Sigmoid colon (tissue), 7 donors: ENCODE results near the gene STRAP. TPM values are rescaled to one million over a fixed set of nuclear protein-coding genes. Genes with fewer than 3 reads are reported as not detected.

Experiments used
- DNase-seq: peaks from one replicate; pipeline ENCODE4 v3.0.0-alpha.2; 2019
- H3K27ac ChIP-seq, 4 donors: fragments of 200-600 bp; sonication (generic); one replicate each; pipeline ENCODE4 v1.5.1; 2016 to 2019; ENCODE audit warnings: mild to moderate bottlenecking in 1 of 4
- H3K27me3 ChIP-seq, 3 donors: fragments of 200-600 bp; sonication (generic); one replicate each; pipeline ENCODE4 v1.5.1; 2019; ENCODE audit warnings: mild to moderate bottlenecking in 1 of 3
- H3K36me3 ChIP-seq, 4 donors: fragments of 200-600 bp; sonication (generic); one replicate each; pipeline ENCODE4 v1.5.1; 2016 to 2019
- H3K4me1 ChIP-seq, 4 donors: fragments of 200-600 bp; sonication (generic); one replicate each; pipeline ENCODE4 v1.5.1; 2017 to 2019
- H3K4me3 ChIP-seq, 4 donors: fragments of 200-600 bp; sonication (generic); one replicate each; pipeline ENCODE4 v1.5.1; 2017 to 2019; ENCODE audit warnings: mild to moderate bottlenecking in 2 of 4, moderate library complexity in 1 of 4
- H3K9me3 ChIP-seq, 4 donors: fragments of 200-600 bp in 3 of 4; sonication (generic) in 3 of 4; one replicate each; pipeline versions ENCODE4 v1.5.1 to v1.6.1; 2013 to 2019
- CTCF ChIP-seq, 4 experiments: fragments of 450-650 bp in 3 of 4; fragments of 200-600 bp in 1 of 4; IDR thresholded peaks; one replicate each; pipeline ENCODE4 v1.5.1; 2016 to 2019; ENCODE audit warnings: antibody characterized with exemption in 4 of 4, mild to moderate bottlenecking in 3 of 4, moderate library complexity in 2 of 4
- EP300 ChIP-seq, 4 donors: sonication (generic); formaldehyde crosslinking; IDR thresholded peaks; one replicate each; pipeline ENCODE4 v1.6.1; 2017; ENCODE audit warnings: antibody characterized with exemption in 4 of 4
- POLR2A ChIP-seq, 2 donors: fragments of 450-650 bp; IDR thresholded peaks; one replicate each; pipeline ENCODE4 v1.6.1; 2016; ENCODE audit warnings: antibody characterized with exemption in 2 of 2, mild to moderate bottlenecking in 2 of 2, moderate library complexity in 2 of 2
- POLR2AphosphoS5 ChIP-seq, 4 donors: sonication (generic); formaldehyde crosslinking; IDR thresholded peaks; one replicate each; pipeline ENCODE4 v1.6.1; 2017; ENCODE audit warnings: antibody characterized with exemption in 4 of 4
- WGBS, 2 donors: extraction: QIAGEN DNeasy Blood & Tissue Kit; methylation state at CpG; one replicate each; pipeline ENCODE4 v1.1.7; 2013; 5-methylcytosine and 5-hydroxymethylcytosine counted together
- intact Hi-C: fragments of 100-400 bp; cut with DNase I; formaldehyde crosslinking; loops from one replicate; pipeline ENCODE4 v1.15.1; 2023
- polyA plus RNA-seq, 3 donors: library from polyadenylated mRNA; stranded (reverse); fragments of 200-250 nt; gene quantifications; one replicate each; pipeline ENCODE4 v1.2.3, GENCODE V29; 2013
- total RNA-seq, 4 donors: library from RNA; depleted of rRNA; stranded (reverse); fragments of >200 nt; gene quantifications; one replicate each; pipeline ENCODE4 v1.1.0, GENCODE V29; 2016
- donor health status: healthy with polysubstance abuse.
- donor health status: Bipolar disorder and iron deficiency.
- donor health status: healthy.

The STRAP gene
- total and polyA plus RNA-seq, 7 donors = 52.8 to 109 (median 68.5) TPM

DNA sequence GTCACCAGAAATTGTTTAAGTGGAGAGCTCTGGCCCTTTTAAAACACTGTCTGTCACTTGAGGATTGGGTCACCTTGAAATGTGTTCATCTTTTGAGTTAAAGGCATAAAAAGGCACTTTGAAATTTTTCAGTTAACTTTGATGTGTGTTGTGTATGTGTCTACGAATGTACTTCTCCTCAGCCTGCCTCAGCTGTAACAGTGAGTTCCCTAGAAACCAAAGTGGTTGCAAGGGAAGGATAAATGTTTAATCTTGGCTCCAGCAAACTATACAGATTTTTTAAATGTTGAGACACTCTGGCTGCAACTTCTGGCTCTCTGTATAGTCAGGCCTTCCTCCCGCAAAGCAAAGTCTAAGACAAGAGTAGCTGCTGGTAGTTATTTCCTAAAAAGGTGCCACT, 37.2 kb downstream of the STRAP start:
- H3K4me3 ChIP-seq = no peak overlapping the region
- no peak for DNase-seq
- H3K27me3 ChIP-seq = no peaks in the 10 kb centered on the region
- no peaks in the 10 kb centered on the region for H3K9me3 ChIP-seq
- intact Hi-C loops = loop anchor here (10.0 kb wide), 1 partner anchor 675 kb away; no protein-coding TSS in a partner anchor
- H3K27ac ChIP-seq = peak overlapping the region; percentile 54 to 79 (median 76)
- H3K4me1 ChIP-seq = peaks cover 0 to 43% (median 28%) of the 10 kb centered on the region in 4 donors
- 67 to 88% methylated on average over 2 of the region's 2 CpGs for WGBS, 2 donors
- no peaks in the 10 kb centered on the region for H3K36me3 ChIP-seq
- TF ChIP-seq POLR2AphosphoS5 (IDR thresholded peaks at IDR 0.05) (peak in 2 of 4 donors; percentile 9 to 27), CTCF (IDR thresholded peaks at IDR 0.05) (no peak)

- no peak for DNase-seq
- Histone ChIP-seq H3K4me3 (no peak overlapping the region), H3K27me3 (no peaks in the 10 kb centered on the region), H3K36me3 (no peaks in the 10 kb centered on the region), H3K4me1 (peaks cover 0 to 26% (median 15%) of the 10 kb centered on the region in 4 donors), H3K27ac (no peak overlapping the region), H3K9me3 (no peaks in the 10 kb centered on the region)
- WGBS, 2 donors = 94 to 95% methylated on average over 1 of the region's 1 CpG
- TF ChIP-seq POLR2A (IDR thresholded peaks at IDR 0.05) (no peak), POLR2AphosphoS5 (IDR thresholded peaks at IDR 0.05) (no peak), EP300 (IDR thresholded peaks at IDR 0.05) (no peak), CTCF (IDR thresholded peaks at IDR 0.05) (no peak)
- intact Hi-C loops = no loop called here
These were observed 42.8 kb downstream of the STRAP start for GRCh38 chr12:15924956-15925355.

DNA sequence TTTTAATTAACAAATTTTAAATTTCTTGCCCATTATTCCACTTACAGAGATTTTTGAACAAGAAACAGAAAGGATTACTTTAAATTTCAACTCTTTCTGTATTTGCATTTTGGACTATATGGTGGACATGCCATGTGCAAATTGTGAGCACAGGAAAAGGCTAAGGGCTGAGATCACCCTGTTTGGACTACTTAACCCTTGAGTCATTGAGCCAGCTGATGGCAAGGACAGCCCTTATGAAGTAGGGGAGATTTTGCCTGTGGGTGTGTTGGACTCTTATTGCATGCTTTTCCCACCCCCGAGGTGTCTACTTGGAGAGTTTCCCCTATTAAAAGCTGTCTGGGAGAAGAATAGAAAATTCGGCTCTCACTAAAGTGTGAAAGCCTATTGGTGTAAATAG, 46.2 kb downstream of the STRAP start:
- 88% methylated on average over 2 of the region's 2 CpGs for WGBS, 2 donors
- no peaks in the 10 kb centered on the region for H3K36me3 ChIP-seq
- H3K27me3 ChIP-seq = no peaks in the 10 kb centered on the region
- intact Hi-C loops = no loop called here
- DNase-seq = no peak
- no peak overlapping the region for H3K4me3 ChIP-seq
- peaks cover 0 to 25% (median 12%) of the 10 kb centered on the region in 4 donors for H3K4me1 ChIP-seq
- TF ChIP-seq CTCF (IDR thresholded peaks at IDR 0.05) (no peak), EP300 (IDR thresholded peaks at IDR 0.05) (no peak), POLR2AphosphoS5 (IDR thresholded peaks at IDR 0.05) (no peak), POLR2A (IDR thresholded peaks at IDR 0.05) (no peak)
- no peaks in the 10 kb centered on the region for H3K9me3 ChIP-seq
- H3K27ac ChIP-seq = peak overlapping the region in 1 of 4 donors; percentile 6

- H3K4me1 ChIP-seq = peaks cover 0 to 25% (median 12%) of the 10 kb centered on the region in 4 donors
- H3K9me3 ChIP-seq = no peaks in the 10 kb centered on the region
- DNase-seq = no peak
- no peaks in the 10 kb centered on the region for H3K27me3 ChIP-seq
- no peaks in the 10 kb centered on the region for H3K36me3 ChIP-seq
- TF ChIP-seq EP300 (IDR thresholded peaks at IDR 0.05) (no peak), CTCF (IDR thresholded peaks at IDR 0.05) (no peak), POLR2AphosphoS5 (IDR thresholded peaks at IDR 0.05) (no peak), POLR2A (IDR thresholded peaks at IDR 0.05) (no peak)
- intact Hi-C loops = no loop called here
- H3K4me3 ChIP-seq = no peak overlapping the region
- WGBS, 2 donors = 85% methylated on average over 10 of the region's 10 CpGs
- H3K27ac ChIP-seq = peak overlapping the region in 1 of 4 donors; percentile 6
These were observed 46.8 kb downstream of the STRAP start for GRCh38 chr12:15928870-15929571.
